ENCODE results near the gene RCOR2. TPM values are rescaled to one million over a fixed set of nuclear protein-coding genes. Genes with fewer than 3 reads are reported as not detected.

The RCOR2 gene
- total RNA-seq, 1 experiment from 2014 or later: 3.4 TPM

DNA sequence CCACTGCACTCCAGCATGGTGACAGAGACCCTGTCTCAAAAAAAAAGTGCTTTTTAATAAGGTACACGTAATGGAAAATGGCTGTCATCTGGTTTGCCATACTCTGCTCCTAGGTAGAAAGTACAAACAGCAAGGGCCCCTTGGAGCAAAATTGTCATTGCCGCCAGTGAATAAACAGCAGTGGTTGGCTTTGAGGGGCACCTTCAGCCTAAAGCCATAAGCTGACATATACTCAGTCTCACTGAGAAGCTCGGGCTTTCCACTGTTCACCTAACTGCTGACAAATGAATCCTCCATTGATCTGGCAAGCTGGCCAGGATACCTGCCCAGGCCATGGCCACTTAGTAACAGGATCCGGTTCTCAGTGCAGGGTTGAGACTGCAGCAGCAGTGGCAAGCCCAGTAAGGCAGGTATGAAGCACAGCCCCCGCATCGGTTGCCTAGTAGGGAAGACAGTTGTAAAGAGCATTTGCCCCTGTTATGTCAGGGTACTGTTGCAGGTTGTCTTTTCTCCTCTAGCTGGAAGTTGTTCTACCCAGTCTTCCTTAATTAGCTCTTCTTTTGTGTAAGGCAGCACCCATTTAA, 39.2 kb downstream of the RCOR2 start:
- ChIA-PET CTCF (interaction anchor here (0.6 to 1.3 kb wide), 2 partner anchors 13 to 57 kb away, joined by 4 to 5 read pairs; no protein-coding TSS in a partner anchor), POLR2A (ENCODE audit: unreplicated experiment) (no interaction called here)
- H3K9me3 ChIP-seq (ENCODE audit: insufficient read depth, low read depth): no peaks in the 10 kb centered on the region
- no peak overlapping the region for H2AFZ ChIP-seq
- no peak for DNase-seq
- no peaks in the 10 kb centered on the region for H3K27me3 ChIP-seq (ENCODE audit: insufficient read depth, low read depth)
- no TSS peak for BruUV-seq (replicated peaks)
- no peak for TF ChIP-seq EZH2 (IDR thresholded peaks at IDR 0.05; ENCODE audit: low read depth)
- TF ChIP-seq, protein P1, sequence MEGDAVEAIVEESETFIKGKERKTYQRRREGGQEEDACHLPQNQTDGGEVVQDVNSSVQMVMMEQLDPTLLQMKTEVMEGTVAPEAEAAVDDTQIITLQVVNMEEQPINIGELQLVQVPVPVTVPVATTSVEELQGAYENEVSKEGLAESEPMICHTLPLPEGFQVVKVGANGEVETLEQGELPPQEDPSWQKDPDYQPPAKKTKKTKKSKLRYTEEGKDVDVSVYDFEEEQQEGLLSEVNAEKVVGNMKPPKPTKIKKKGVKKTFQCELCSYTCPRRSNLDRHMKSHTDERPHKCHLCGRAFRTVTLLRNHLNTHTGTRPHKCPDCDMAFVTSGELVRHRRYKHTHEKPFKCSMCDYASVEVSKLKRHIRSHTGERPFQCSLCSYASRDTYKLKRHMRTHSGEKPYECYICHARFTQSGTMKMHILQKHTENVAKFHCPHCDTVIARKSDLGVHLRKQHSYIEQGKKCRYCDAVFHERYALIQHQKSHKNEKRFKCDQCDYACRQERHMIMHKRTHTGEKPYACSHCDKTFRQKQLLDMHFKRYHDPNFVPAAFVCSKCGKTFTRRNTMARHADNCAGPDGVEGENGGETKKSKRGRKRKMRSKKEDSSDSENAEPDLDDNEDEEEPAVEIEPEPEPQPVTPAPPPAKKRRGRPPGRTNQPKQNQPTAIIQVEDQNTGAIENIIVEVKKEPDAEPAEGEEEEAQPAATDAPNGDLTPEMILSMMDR (conservative IDR thresholded peaks at IDR 0.05): no peak
- no peaks in the 10 kb centered on the region for H3K9me2 ChIP-seq (ENCODE audit: insufficient read depth)
- H3K79me2 ChIP-seq (ENCODE audit: low read depth): peaks cover 97% of the 10 kb centered on the region
- intact Hi-C loops (cut with micrococcal nuclease; ENCODE audit: unreplicated experiment): no loop called here
- H3K4me1 ChIP-seq (replicated peaks; ENCODE audit: insufficient read depth): peaks cover 46% of the 10 kb centered on the region
- H4K20me1 ChIP-seq (ENCODE audit: insufficient read depth): peaks cover 60% of the 10 kb centered on the region; the same call in 1 of the 2 replicates
- H3K4me2 ChIP-seq: no peak overlapping the region
- H3K4me3 ChIP-seq: no peak overlapping the region
- H3K36me3 ChIP-seq (ENCODE audit: low read depth): no peaks in the 10 kb centered on the region; the same call in 1 of the 2 replicates
- H3K27ac ChIP-seq: no peak overlapping the region
- H3F3A ChIP-seq (ENCODE audit: insufficient read depth, low read depth): peaks cover 36% of the 10 kb centered on the region

DNA sequence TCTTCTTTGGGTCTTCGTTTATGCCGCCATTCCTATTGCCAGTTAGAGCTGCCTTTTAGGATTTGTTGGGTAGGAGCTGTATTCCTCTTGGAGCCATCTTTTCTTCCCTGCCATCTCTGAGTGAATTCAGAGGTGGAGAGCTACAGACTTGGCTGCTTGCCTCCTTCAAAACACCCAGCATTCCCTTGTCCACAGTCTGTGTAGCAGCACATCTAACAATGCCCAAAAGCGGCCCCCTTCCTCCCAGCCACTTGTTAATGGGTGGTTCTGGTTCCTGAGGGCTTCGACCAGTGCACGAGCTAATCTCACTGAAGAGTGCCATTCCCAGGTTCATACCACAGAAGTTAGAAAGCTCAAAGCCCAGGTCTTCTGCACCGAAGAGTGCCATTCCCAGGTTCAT, 40.3 kb downstream of the RCOR2 start:
- H3K27me3 ChIP-seq (ENCODE audit: insufficient read depth, low read depth): no peaks in the 10 kb centered on the region
- peaks cover 41% of the 10 kb centered on the region for H3F3A ChIP-seq (ENCODE audit: insufficient read depth, low read depth)
- H3K4me2 ChIP-seq: no peak overlapping the region
- peaks cover 87% of the 10 kb centered on the region for H3K79me2 ChIP-seq (ENCODE audit: low read depth)
- H3K4me1 ChIP-seq (replicated peaks; ENCODE audit: insufficient read depth): peaks cover 55% of the 10 kb centered on the region
- ChIA-PET POLR2A (ENCODE audit: unreplicated experiment) (no interaction called here), CTCF (no interaction called here)
- H3K36me3 ChIP-seq (ENCODE audit: low read depth): no peaks in the 10 kb centered on the region; the same call in 1 of the 2 replicates
- DNase-seq: no peak
- TF ChIP-seq, protein P1 (conservative IDR thresholded peaks at IDR 0.05): no peak
- no peak for TF ChIP-seq EZH2 (IDR thresholded peaks at IDR 0.05; ENCODE audit: low read depth)
- H3K27ac ChIP-seq: no peak overlapping the region
- no peaks in the 10 kb centered on the region for H3K9me2 ChIP-seq (ENCODE audit: insufficient read depth)
- H3K4me3 ChIP-seq: no peak overlapping the region
- intact Hi-C loops (cut with micrococcal nuclease; ENCODE audit: unreplicated experiment): no loop called here
- no peak overlapping the region for H2AFZ ChIP-seq
- BruUV-seq (replicated peaks): no TSS peak
- peaks cover 61% of the 10 kb centered on the region for H4K20me1 ChIP-seq (ENCODE audit: insufficient read depth)
- H3K9me3 ChIP-seq (ENCODE audit: insufficient read depth, low read depth): no peaks in the 10 kb centered on the region

GRCh38 chr11:63875506-63876065, 41.4 kb downstream of the RCOR2 start:
- Histone ChIP-seq H3K4me2 (no peak overlapping the region), H3K27me3 (ENCODE audit: insufficient read depth, low read depth) (no peaks in the 10 kb centered on the region), H3K9me2 (ENCODE audit: insufficient read depth) (no peaks in the 10 kb centered on the region), H4K20me1 (ENCODE audit: insufficient read depth) (peaks cover 66% of the 10 kb centered on the region), H3K79me2 (ENCODE audit: low read depth) (peaks cover 84% of the 10 kb centered on the region), H3F3A (ENCODE audit: insufficient read depth, low read depth) (peaks cover 44% of the 10 kb centered on the region), H3K27ac (no peak overlapping the region), H3K4me1 (replicated peaks; ENCODE audit: insufficient read depth) (peaks cover 62% of the 10 kb centered on the region), H2AFZ (no peak overlapping the region), H3K4me3 (no peak overlapping the region), H3K9me3 (ENCODE audit: insufficient read depth, low read depth) (no peaks in the 10 kb centered on the region), H3K36me3 (ENCODE audit: low read depth) (no peaks in the 10 kb centered on the region; the same call in 1 of the 2 replicates)
- POLR2A ChIA-PET (ENCODE audit: unreplicated experiment): interaction anchor here (0.8 kb wide), 1 partner anchor 66 kb away, joined by 4 read pairs; no protein-coding TSS in a partner anchor
- intact Hi-C loops (cut with micrococcal nuclease; ENCODE audit: unreplicated experiment): no loop called here
- DNase-seq: no peak
- CTCF ChIA-PET: interaction anchor here (0.6 kb wide), 1 partner anchor 467 kb away, joined by 7 read pairs; no protein-coding TSS in a partner anchor
- no peak for TF ChIP-seq EZH2 (IDR thresholded peaks at IDR 0.05; ENCODE audit: low read depth)
- TF ChIP-seq, protein P1 (conservative IDR thresholded peaks at IDR 0.05): no peak
- BruUV-seq (replicated peaks): no TSS peak
